ENCODE measurements around the gene KAT2B. TPM values are rescaled to one million over a fixed set of nuclear protein-coding genes. Genes with fewer than 3 reads are reported as not detected.

Gene KAT2B
- polyA plus RNA-seq, 3 donors: 23.2 to 28.1 (median 25.9) TPM

DNA sequence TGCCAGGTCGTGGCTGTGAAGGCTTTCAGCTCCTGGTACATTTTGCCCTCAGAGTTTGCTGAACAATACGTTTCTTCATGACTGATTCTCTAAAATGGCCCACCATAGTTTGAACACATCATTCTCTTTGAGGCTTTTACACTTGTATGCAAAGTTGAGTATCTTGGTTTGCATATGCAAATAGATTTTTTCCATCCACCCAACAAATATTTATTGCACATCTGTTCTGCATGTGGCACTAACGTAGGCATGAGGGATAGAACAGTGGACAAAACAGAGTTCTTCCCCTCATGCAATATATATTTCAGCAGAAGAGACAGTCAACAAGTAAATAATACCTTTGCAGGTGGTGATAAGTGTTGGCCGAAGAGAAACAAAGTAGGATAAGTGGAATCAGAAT, 55.2 kb downstream of the KAT2B start:
- no peak for DNase-seq (ENCODE audit: low read depth in 3 of 3, low spot score in 2 of 3)

DNA sequence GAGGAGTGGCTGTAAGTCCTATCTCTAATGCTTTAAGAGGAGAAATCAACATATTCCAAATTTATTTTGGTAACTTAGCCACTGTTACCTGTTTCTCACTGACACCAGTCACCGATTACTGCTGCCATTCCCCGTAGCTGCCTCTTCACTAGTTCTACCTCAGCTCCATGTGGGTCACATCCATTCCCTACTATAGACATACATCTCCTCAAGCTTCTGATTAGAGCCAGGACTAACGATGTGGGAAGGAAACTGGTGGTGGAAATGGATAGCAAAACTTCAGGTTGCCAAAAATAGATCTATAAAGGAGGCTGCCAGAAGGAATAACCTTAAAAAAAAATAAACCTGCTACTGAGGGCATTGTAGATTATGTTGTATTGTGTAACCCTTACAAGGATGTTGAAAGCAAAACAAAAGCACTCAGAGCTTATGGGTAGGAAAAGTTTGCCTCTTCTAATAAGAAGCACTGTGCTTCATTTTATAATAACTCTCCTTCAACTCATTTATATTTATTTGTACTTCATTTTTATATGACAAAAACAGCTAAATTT, 56.0 kb downstream of the KAT2B start:
- DNase-seq (ENCODE audit: low read depth in 3 of 3, low spot score in 2 of 3): no peak

DNA sequence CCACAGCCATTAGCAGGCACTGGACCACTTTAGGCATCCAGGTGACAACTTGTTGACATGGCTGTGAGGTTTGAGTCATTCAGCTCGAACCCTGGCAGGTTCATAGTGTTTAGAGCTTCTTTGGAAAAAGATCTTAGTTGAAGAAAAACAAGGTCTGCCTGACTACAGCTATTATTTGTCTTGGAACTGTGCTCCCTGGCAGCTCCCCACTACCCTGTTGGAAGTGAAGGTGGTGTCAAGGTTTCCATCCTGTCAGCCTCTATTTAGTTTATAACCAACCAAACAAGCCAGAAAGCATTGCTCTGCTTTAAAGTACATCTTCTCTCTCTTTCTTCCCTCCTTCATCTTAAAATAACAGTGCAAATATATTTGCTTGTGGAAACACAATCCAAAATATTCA, 56.8 kb downstream of the KAT2B start:
- DNase-seq (ENCODE audit: low read depth in 3 of 3, low spot score in 2 of 3): no peak

DNA sequence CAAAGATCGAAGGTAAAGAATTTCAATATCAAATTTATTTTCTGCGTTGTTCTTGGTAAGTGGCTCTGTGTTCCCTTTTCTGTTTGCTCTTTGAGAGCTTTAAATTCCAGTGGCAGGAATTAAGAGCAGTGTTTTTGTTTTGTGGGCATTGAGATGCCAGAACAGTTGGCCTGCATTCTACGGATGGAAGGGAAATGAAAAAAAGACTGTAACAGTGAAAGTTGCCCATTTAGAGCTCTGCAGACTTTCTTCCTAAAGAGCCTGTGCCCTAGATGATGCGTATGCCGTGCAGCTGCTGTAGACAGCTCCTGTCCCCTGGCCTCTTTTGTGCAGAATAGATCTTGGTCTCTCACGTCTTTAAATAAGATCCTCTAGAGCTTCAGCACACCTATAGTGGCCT, 58.8 kb downstream of the KAT2B start:
- no peak for DNase-seq (ENCODE audit: low read depth in 3 of 3, low spot score in 2 of 3)

DNA sequence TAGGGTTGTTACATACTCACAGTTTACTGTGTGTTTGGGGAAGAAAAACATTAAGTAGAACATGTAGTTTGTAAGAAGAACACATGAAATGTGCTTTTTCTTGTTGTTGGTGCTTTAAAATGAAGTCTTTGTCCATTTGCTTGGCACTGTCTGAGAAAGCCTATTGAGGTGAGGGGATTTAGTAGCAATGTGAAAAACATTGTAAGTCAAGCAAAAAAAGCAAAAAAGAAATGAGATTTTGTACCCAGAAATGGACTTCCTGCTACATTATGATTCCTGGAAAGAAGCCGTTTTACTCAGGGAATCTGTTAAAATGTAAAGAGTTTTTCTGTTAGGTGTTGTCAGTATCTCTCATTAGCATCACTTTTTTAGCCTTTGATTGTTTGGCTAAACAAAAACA, 59.9 kb downstream of the KAT2B start:
- no peak for DNase-seq (ENCODE audit: low read depth in 3 of 3, low spot score in 2 of 3)

DNA sequence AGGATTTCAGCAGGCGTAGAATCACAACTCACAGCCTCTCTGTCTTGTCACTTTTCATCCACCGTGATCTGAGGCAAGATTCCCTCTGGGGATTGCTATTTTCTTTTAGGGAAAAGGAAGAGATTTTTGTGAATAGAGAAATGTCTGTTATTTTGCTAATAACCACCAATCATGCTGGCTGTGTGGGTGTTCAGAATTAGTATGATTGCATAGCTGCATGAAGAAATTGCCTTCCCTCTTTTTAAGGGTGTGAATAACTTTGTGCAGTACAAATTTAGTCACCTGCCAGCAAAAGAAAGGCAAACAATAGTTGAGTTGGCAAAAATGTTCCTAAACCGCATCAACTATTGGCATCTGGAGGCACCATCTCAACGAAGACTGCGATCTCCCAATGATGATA, 60.8 kb downstream of the KAT2B start:
- DNase-seq (ENCODE audit: low read depth in 3 of 3, low spot score in 2 of 3): no peak

DNA sequence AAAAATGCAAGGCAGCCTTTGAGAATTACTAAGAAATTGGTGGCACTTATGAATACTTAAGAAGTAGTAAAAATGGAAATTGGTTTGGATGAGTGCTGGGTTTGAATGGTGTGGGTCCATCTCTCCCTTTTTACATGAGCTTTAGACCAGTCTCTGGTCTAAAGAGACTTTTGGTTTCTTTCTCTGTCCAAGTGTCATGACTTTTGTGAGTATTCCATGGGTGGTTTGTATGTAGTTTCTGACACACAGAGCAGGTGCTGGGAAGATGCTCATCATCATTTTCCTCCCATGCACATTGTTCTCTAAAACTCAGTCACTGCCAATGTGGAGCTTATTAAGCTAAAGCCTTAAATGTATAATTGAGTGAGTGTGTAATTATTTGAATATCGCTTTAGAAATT, 63.5 kb downstream of the KAT2B start:
- no peak for DNase-seq (ENCODE audit: low read depth in 3 of 3, low spot score in 2 of 3)

DNA sequence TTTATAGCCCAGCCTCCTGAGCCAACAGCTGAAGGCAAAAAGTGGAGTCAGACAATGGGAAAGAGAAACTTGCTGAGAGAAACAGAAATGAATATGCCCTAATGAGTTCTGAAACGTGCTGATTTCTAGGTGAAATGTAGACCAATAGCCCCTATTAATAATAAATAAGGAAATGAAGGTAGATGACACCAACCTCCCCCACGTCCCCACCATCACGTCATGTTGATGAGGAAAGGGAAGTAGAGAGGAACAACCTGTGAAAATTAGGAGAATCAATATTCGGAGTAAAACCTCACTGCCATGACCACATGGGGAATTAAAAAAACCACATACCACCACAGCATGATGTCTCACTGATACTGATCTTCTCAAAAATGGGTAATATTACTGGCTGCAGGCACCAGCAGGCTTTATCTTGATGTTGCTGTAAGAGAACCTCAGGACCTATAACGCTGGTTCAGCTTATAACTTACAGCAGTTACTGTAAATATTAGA, 64.0 kb downstream of the KAT2B start:
- no peak for DNase-seq (ENCODE audit: low read depth in 3 of 3, low spot score in 2 of 3)

DNA sequence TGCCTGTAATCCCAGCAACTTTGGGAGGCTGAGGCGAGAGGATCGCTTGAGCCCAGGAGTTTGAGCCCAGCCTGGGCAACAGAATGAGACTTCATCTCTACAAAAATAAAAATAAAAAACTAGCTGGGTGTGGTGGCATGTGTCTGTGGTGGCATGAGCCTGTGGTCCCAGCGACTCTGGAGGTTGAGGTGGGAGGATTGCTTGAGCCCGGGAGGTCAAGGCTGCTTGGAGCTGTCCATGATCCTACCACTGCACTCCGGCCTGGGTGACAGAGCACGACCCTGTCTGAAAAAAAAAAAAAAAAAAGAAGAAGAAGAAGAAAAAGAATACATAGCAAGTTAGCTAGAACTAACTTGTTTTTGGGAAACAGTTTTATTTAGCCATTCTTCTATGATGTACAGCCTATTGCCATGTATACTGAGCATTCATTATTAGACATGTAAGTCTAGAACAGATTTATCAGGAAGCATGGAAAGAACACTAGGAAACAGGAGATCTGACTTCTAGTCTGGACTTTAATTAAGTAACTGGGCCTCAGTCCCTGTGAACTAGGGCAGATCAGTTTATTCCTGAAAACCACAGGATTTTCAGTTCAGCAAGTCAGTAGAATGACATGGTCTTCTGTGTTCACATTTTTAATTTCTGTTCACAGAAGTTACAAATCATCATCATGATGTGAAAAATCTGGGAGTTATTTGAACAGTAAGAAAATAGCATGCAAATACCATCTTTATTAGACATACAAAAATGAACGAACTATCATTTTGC, 65.5 kb downstream of the KAT2B start:
- no peak for DNase-seq (ENCODE audit: low read depth in 3 of 3, low spot score in 2 of 3)

DNA sequence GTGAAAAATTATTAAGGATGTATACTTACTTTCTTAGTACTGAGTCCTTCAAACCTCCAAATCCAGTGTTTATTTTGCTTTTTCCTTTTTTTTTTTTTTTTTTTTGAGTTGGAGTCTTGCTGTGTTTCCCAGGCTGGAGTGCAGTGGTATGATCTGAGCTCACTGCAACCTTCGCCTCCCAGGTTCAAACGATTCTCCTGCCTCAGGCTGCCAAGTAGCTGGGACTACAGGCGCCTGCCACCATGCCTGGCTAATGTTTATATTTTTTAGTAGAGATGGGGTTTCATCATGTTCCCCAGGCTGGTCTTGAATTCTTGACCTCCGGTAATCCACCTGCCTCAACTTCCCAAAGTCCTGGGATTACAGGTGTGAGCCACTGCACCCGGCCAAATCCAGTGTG, 67.5 kb downstream of the KAT2B start:
- DNase-seq (ENCODE audit: low read depth in 3 of 3, low spot score in 2 of 3): no peak

DNA sequence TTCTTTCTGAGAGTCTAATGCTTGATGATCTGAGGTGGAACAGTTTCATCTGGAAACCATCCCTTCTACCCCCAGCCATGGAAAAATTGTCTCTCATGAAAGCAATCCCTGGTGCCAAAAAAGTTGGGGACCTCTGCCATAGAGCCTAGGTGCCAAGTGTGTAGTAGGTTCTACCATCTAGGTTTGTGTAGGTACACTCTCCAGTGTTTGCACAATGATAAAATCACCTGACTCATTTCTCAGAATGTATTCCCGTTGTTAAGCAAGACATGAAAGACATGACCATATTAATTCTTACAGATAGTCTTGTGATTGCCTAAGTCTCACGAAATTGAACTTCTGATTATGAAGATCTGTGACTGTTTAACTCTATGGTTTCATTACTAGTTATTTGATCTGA, 68.6 kb downstream of the KAT2B start:
- no peak for DNase-seq (ENCODE audit: low read depth in 3 of 3, low spot score in 2 of 3)

DNA sequence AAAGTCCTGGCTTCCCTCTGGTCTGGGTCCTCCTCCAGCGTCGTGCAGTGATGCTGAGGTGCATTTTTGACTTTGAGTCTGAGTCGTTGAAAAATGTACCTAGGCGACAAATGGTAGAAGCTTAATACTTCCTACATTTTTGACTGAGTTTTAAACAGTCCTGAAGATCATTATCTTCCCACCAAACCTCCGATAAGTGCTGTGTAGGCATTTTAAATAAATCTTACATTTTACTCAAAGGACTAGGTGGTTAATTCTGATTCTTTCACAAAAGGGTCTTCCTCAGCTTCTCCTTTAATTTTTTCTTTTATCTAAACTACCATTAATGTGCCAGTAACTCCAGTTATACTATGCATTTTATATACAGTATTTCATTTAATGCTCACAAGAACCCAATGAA, 70.6 kb downstream of the KAT2B start:
- no peak for DNase-seq (ENCODE audit: low read depth in 3 of 3, low spot score in 2 of 3)

DNA sequence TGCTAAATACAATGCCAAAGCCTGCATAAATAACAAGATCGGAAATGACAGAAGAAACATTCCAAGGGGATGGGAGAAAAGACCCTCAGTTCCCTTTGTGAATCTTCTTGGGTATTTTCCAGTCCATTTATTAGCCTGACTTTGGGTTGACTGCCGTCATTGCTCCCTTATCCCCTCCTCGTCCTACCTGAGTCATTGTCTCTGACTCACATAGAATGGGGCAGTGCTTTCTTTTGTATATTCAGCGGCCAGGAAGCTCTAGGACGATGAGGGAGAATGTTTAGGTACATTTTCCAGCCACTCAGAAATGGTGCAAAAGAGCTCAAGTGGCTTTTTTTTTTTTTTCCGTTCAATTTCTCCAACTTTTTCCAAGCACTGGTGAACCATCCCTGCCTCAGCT, 71.6 kb downstream of the KAT2B start:
- DNase-seq (ENCODE audit: low read depth in 3 of 3, low spot score in 2 of 3): no peak

DNA sequence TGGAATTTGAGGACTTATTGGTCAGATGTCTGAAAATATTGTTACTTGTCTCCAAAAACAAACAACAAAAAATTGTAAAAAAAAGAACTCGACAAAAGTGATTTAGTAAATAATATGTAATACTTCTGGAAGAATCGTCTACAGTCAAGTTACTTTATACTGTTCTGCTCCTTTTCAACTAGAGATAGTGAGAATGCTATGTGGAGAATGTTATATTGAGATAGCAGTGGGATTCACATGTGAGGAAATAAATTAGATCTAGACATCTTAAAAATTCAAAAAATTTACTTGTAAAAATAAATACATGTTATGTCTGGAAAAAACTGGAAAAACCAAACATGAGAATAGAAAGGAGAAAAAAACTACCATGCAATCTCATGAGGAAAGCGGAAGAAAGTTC, 80.8 kb downstream of the KAT2B start:
- no peak for DNase-seq (ENCODE audit: low read depth in 3 of 3, low spot score in 2 of 3)

DNA sequence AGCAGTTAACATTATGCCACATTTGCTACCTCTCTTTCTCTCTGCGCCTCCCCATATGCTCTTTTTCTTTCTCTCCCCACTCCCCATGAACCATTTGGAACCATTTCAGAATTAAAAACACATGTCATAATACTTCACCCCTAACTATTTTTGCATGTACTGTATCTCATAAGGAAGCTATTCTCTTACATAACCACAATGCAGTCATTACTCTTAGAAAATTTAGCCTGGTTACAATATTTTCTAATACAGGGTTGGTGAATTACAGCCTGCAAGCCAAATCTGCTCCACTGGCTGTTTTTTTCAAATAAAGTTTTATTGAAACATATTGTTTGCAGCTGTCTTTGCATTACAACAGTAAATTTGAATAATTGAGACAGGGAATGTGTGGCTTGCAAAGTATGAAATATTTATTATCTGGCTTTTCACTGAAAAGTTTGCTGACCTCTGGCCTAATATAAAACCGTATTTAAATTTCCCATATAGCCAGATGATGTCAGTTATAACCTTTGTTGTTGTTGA, 82.9 kb downstream of the KAT2B start:
- DNase-seq (ENCODE audit: low read depth in 3 of 3, low spot score in 2 of 3): no peak

DNA sequence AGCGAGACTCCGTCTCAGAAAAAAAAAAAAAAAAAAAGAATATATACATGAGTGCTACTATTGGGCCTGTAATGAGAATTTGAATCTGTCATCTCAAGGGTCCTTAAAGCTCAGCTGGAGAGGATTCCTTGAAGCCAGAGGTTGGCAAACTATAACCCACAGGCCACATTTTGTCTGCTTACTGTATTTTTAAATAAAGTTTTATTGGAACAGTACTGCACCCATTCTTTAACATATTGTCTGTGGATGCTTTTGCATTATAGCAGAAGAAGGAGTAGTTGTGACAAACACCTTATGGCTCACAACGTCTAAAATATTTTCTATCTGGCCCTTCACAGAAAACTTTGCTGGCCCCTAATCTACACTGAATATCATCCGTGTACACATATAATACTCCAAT, 85.0 kb downstream of the KAT2B start:
- no peak for DNase-seq (ENCODE audit: low read depth in 3 of 3, low spot score in 2 of 3)

DNA sequence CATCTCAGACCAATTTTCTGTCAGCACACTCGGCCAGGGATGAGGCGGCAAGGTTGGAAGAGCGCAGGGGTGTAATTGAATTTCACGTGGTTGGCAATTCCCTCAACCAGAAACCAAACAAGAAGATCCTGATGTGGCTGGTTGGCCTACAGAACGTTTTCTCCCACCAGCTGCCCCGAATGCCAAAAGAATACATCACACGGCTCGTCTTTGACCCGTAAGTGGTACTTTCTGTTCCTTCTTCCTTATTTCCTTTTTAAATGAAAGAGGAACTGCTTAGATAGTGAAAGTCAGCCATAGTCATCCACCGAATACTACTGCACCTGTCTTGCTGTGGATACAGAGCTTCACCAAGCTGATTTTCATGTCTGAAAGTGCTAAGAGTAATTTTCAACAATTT, 85.7 kb downstream of the KAT2B start:
- DNase-seq (ENCODE audit: low read depth in 3 of 3, low spot score in 2 of 3): no peak

DNA sequence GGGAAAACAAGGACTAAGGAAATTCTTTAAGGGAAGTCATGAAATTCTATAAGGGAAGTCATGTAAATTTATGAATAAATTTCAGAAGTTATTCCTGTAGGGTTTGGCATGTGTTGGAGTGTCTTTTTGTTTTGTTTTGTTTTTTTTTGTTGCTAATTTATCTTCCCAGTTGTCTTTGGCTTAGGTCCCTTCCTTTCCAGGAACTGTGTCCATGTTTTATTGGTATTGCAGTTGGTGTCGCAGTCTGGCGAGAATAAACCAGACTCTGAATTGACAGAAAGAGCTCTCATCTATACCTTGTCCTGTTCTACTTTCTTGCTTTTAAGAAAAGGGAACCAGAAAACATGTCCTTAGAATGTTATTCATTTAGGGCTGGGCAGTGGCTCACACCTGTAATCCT, 88.1 kb downstream of the KAT2B start:
- no peak for DNase-seq (ENCODE audit: low read depth in 3 of 3, low spot score in 2 of 3)

DNA sequence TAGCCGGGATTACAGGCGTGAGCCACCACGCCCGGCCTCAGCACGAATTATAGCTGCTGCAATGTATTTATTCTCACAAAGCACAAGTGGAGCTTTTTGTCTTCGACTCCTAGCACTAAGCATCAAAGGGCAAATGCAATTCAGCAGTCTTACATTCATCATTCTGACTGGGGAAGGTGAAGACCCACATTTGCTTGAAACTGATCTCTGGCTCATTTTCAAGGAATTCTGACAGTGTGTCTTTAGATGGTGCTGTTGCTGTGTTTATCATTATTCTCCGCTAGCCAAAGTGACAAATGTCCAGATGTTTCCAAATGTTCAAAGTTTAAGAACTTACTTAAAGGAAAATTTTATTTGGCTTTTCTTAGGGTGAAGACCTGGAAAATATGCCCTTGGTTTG, 89.9 kb downstream of the KAT2B start:
- DNase-seq (ENCODE audit: low read depth in 3 of 3, low spot score in 2 of 3): peak in 2 of 3 donors; percentile 36 to 43

DNA sequence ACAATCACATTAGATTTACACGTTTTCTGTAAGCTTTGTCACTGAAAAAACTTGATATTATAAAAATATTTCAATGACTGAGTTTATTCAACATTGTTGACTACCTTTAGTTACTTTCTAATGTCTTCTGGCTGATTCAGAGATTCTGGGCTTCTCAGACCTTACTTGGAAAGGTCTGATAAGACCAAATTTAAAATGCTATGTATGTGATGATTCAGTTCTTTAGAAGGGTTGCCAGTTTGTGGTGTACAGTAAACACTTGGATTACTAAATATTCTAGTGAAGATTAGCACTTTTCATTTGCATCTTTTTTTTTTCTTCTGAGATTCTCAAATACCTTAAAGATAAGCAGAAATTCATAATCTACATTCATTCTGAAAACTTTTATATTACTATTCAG, 96.0 kb downstream of the KAT2B start:
- no peak for DNase-seq (ENCODE audit: low read depth in 3 of 3, low spot score in 2 of 3)

DNA sequence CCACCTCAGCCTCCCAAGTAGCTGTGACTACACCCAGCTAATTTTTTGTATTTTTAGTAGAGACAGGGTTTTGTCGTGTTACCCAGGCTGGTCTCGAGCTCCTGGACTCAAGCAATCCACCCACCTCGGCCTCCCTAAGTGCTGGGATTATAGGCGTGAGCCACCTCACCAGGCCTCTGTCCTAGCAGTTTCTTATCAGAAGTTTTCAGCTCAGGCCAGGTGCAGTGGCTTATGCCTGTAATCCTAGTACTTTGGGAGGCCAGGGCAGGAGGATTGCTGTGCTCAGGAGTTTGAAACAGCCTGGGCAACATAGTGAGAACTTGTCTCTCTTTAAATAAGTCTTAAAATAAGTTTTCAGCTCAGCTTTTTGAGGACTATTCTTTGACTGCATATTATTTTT, 97.4 kb downstream of the KAT2B start:
- DNase-seq (ENCODE audit: low read depth in 3 of 3, low spot score in 2 of 3): no peak

DNA sequence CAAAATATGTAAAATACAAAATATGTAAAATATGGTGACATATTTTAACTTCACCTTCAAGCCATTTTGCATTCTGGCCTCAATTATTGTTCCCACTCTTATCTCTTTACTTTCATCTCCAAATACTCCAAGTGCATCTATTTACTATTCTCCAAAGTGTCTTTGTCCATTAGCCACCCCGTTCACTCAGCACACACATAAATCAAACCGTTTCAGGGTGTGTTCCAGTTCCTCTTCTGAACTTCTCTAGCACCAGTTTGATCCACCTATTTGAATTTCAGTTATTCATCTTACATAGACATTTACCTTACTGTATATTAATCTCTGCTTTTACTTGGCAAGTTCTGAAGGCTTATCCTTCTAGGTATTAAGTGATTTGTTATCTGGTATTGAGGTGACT, 100.6 kb downstream of the KAT2B start:
- no peak for DNase-seq (ENCODE audit: low read depth in 3 of 3, low spot score in 2 of 3)
